Astrocyte (in vitro differentiated cells and primary cell): Measurements from ENCODE around the gene HIC1. TPM values are rescaled to one million over a fixed set of nuclear protein-coding genes. Genes with fewer than 3 reads are reported as not detected.

Experiments used
- DNase-seq: peaks from one replicate; pipeline ENCODE4 v3.0.0-alpha.2; 2010; ENCODE audit warnings: low read depth
- FAIRE-seq: peaks from 2 replicates; lab custom pipeline; 2011; peaks lifted over from hg19 to GRCh38; lab: Jason Lieb, UNC
- H2AFZ ChIP-seq: 2 replicates; pipeline ENCODE4 v1.6.0; 2012; ENCODE audit warnings: low read depth, low read length, inconsistent platforms
- H3K27ac ChIP-seq: 2 replicates; pipeline ENCODE4 v1.5.1; 2011; ENCODE audit warnings: low read depth, low read length, inconsistent platforms
- H3K27me3 ChIP-seq: 2 replicates; pipeline ENCODE4 v1.6.0; 2011; ENCODE audit warnings: low read length, inconsistent platforms; ENCODE audit not compliant: insufficient read depth
- H3K36me3 ChIP-seq: 2 replicates; pipeline ENCODE4 v1.5.1; 2011; ENCODE audit warnings: low read length, inconsistent platforms; ENCODE audit not compliant: insufficient read depth
- H3K4me1 ChIP-seq: 2 replicates; pipeline ENCODE4 v1.5.1; 2011; ENCODE audit warnings: low read length, inconsistent platforms; ENCODE audit not compliant: insufficient read depth
- H3K4me2 ChIP-seq: 2 replicates; pipeline ENCODE4 v1.6.0; 2012; ENCODE audit warnings: low read length, inconsistent platforms
- H3K4me3 ChIP-seq: 2 replicates; pipeline ENCODE4 v1.5.1; 2011; ENCODE audit warnings: low read depth, mild to moderate bottlenecking, low read length, inconsistent platforms; ENCODE audit not compliant: insufficient read depth
- H3K79me2 ChIP-seq: 2 replicates; pipeline ENCODE4 v1.6.0; 2012; ENCODE audit warnings: mild to moderate bottlenecking, low read length, inconsistent platforms; ENCODE audit not compliant: insufficient read depth
- H3K9ac ChIP-seq: 2 replicates; pipeline ENCODE4 v1.6.0; 2012; ENCODE audit warnings: mild to moderate bottlenecking, low read length, inconsistent platforms
- H3K9me3 ChIP-seq: 2 replicates; pipeline ENCODE4 v1.5.1; 2012; ENCODE audit warnings: low read depth, mild to moderate bottlenecking, low read length, inconsistent platforms; ENCODE audit not compliant: insufficient read depth
- H4K20me1 ChIP-seq: 2 replicates; pipeline ENCODE4 v1.6.0; 2012; ENCODE audit warnings: low read length, inconsistent platforms; ENCODE audit not compliant: insufficient read depth
- H3K27ac Mint-ChIP-seq: one replicate; pipeline ENCODE4 v1.8.0; 2021; ENCODE audit warnings: mild to moderate bottlenecking, mixed read lengths; ENCODE audit not compliant: unreplicated experiment
- H3K27me3 Mint-ChIP-seq: one replicate; pipeline ENCODE4 v1.8.0; 2021; ENCODE audit warnings: low read depth, mixed read lengths; ENCODE audit not compliant: unreplicated experiment
- H3K36me3 Mint-ChIP-seq: one replicate; pipeline ENCODE4 v1.8.0; 2021; ENCODE audit warnings: low read depth, mixed read lengths; ENCODE audit not compliant: unreplicated experiment
- H3K4me1 Mint-ChIP-seq: one replicate; pipeline ENCODE4 v1.8.0; 2021; ENCODE audit warnings: low read depth, mixed read lengths; ENCODE audit not compliant: unreplicated experiment
- H3K4me3 Mint-ChIP-seq: one replicate; pipeline ENCODE4 v1.8.0; 2021; ENCODE audit warnings: mild to moderate bottlenecking, moderate library complexity, mixed read lengths; ENCODE audit not compliant: unreplicated experiment
- H3K9me3 Mint-ChIP-seq: one replicate; pipeline ENCODE4 v1.8.0; 2021; ENCODE audit warnings: mild to moderate bottlenecking, mixed read lengths; ENCODE audit not compliant: unreplicated experiment
- EZH2 ChIP-seq: IDR thresholded peaks from 2 replicates; pipeline ENCODE4 v1.6.1; 2012; ENCODE audit warnings: mild to moderate bottlenecking, low read length, inconsistent platforms; ENCODE audit not compliant: insufficient read depth
- total RNA-seq: library from RNA; stranded (reverse); gene quantifications from 2 replicates; pipeline ENCODE4 v1.2.1, GENCODE V29; 2021
- TF ChIP-seq, protein P1 (sequence below): IDR thresholded peaks from 2 replicates; pipeline ENCODE4 v1.5.1; 2011; ENCODE audit warnings: low read depth, mild to moderate bottlenecking, inconsistent platforms, low read length, moderate library complexity; ENCODE audit not compliant: insufficient read depth

The HIC1 gene
- total RNA-seq, 1 donor from 2014 or later: 9.0 TPM

DNA sequence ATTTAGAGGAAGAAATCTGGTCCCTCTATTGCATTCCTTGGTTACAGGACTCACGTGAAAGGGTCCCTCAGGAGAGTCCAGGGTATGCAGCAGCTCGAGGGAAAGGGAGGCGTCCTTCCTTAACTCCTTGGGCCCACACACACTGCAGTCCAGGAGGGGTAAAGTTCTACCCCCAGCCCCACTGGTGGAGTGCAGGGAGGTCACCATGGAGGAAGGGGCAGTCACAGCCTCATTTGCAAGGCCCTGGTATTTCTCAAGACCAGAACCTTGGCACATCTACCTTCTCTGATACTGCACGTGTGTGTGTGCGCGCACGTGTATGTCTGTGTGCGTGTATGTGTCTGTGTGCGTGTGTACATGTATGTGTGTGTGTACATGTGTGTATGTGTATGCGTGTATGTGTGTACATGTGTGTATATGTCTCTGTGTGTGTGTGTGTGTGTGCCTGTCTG is 11.1 kb downstream of the HIC1 start:
- H3K36me3 ChIP-seq: no peaks in the 10 kb centered on the region
- Mint-ChIP-seq H3K4me1 (peaks cover 65% of the 10 kb centered on the region), H3K36me3 (peaks cover 30% of the 10 kb centered on the region), H3K27me3 (no peaks in the 10 kb centered on the region), H3K4me3 (peak overlapping the region; percentile 65), H3K9me3 (no peaks in the 10 kb centered on the region), H3K27ac (peak overlapping the region; percentile 84)
- FAIRE-seq (no peak), DNase-seq (no peak)
- H3K27me3 ChIP-seq: no peaks in the 10 kb centered on the region
- H3K9ac ChIP-seq: peak overlapping the region; percentile 93
- TF ChIP-seq, protein P1, sequence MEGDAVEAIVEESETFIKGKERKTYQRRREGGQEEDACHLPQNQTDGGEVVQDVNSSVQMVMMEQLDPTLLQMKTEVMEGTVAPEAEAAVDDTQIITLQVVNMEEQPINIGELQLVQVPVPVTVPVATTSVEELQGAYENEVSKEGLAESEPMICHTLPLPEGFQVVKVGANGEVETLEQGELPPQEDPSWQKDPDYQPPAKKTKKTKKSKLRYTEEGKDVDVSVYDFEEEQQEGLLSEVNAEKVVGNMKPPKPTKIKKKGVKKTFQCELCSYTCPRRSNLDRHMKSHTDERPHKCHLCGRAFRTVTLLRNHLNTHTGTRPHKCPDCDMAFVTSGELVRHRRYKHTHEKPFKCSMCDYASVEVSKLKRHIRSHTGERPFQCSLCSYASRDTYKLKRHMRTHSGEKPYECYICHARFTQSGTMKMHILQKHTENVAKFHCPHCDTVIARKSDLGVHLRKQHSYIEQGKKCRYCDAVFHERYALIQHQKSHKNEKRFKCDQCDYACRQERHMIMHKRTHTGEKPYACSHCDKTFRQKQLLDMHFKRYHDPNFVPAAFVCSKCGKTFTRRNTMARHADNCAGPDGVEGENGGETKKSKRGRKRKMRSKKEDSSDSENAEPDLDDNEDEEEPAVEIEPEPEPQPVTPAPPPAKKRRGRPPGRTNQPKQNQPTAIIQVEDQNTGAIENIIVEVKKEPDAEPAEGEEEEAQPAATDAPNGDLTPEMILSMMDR: no peak
- TF ChIP-seq EZH2: no peak
- peak overlapping the region; percentile 25 for H3K4me2 ChIP-seq
- peaks cover 92% of the 10 kb centered on the region for H3K4me1 ChIP-seq
- H3K4me3 ChIP-seq: no peak overlapping the region
- no peaks in the 10 kb centered on the region for H4K20me1 ChIP-seq
- H3K27ac ChIP-seq: peak overlapping the region; percentile 99
- no peak overlapping the region for H2AFZ ChIP-seq
- no peaks in the 10 kb centered on the region for H3K9me3 ChIP-seq
- peaks cover 36% of the 10 kb centered on the region for H3K79me2 ChIP-seq

DNA sequence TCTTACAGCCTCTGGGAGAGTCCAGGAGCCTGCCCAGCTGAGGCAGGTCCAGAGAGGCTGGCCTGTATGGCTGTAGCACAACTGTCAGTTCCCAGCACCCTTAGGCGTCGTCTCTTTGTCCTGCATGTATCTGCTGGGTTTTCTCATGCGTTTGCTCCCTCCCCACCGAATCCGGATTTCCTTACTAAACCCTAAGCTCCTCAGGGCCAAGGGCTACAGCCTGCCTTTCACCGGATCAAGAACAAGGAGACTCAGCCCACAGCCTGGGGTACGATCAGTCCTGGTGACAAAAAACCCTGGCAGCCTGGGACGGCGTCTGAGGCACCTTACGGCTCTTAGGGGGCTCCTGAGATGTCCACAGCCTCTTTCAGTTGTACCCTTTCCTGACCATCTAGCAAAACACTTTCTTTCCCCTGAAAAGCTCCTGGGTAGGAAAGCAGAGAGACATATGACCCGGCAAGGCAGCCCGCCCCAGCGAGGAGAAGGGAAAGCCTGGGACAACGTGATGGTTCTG is 12.2 kb downstream of the HIC1 start:
- H3K4me1 ChIP-seq: peaks cover 92% of the 10 kb centered on the region
- Mint-ChIP-seq H3K9me3 (no peaks in the 10 kb centered on the region), H3K4me3 (peak overlapping the region; percentile 40), H3K27ac (peak overlapping the region; percentile 86), H3K27me3 (no peaks in the 10 kb centered on the region), H3K36me3 (peaks cover 36% of the 10 kb centered on the region), H3K4me1 (peaks cover 72% of the 10 kb centered on the region)
- H3K9me3 ChIP-seq: no peaks in the 10 kb centered on the region
- H3K9ac ChIP-seq: peak overlapping the region; percentile 93
- H4K20me1 ChIP-seq: no peaks in the 10 kb centered on the region
- no peaks in the 10 kb centered on the region for H3K36me3 ChIP-seq
- peak overlapping the region; percentile 52 for H3K4me2 ChIP-seq
- H3K79me2 ChIP-seq: peaks cover 25% of the 10 kb centered on the region
- H3K4me3 ChIP-seq: no peak overlapping the region
- H3K27ac ChIP-seq: peak overlapping the region; percentile 99
- H3K27me3 ChIP-seq: no peaks in the 10 kb centered on the region
- FAIRE-seq: no peak
- no peak for DNase-seq
- no peak overlapping the region for H2AFZ ChIP-seq
- TF ChIP-seq, protein P1: no peak
- no peak for TF ChIP-seq EZH2

DNA sequence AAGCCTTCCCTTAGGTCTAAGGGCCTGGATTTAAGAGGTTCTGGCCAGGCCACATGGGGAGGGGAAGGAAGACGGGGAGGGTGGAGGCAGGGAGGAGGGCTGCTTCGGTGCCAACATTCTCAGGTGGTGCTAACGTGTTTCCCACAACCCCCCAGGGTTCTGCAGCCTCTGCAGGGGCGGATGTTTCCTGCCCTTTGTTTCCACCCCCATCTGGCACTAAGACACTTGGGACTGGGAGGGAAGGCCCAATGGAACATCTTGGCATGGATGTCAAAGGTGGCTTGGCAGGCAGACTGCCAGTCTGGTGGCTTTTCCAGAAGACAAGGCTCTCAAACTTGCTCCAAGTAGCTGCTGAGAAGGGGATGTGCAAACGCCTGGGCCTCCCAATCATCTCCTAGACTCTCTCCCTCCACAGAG is 12.7 kb downstream of the HIC1 start:
- H4K20me1 ChIP-seq: no peaks in the 10 kb centered on the region
- H3K9me3 ChIP-seq: no peaks in the 10 kb centered on the region
- Mint-ChIP-seq H3K27ac (peak overlapping the region; percentile 89), H3K9me3 (no peaks in the 10 kb centered on the region), H3K4me1 (peaks cover 72% of the 10 kb centered on the region), H3K36me3 (peaks cover 36% of the 10 kb centered on the region), H3K27me3 (no peaks in the 10 kb centered on the region), H3K4me3 (no peak overlapping the region)
- H3K36me3 ChIP-seq: no peaks in the 10 kb centered on the region
- no peak for FAIRE-seq
- no peak for TF ChIP-seq EZH2
- TF ChIP-seq, protein P1: no peak
- H3K4me1 ChIP-seq: peaks cover 92% of the 10 kb centered on the region
- peak overlapping the region; percentile 52 for H3K4me2 ChIP-seq
- peak; percentile 82 for DNase-seq
- H3K79me2 ChIP-seq: peaks cover 24% of the 10 kb centered on the region
- peak overlapping the region; percentile 93 for H3K9ac ChIP-seq
- peak overlapping the region; percentile 99 for H3K27ac ChIP-seq
- H3K27me3 ChIP-seq: no peaks in the 10 kb centered on the region
- H3K4me3 ChIP-seq: peak overlapping the region; percentile 7
- no peak overlapping the region for H2AFZ ChIP-seq
